ENCODE data around the gene RIN1. TPM values are rescaled to one million over a fixed set of nuclear protein-coding genes. Genes with fewer than 3 reads are reported as not detected.
A peak's percentile ranks its signal among the peaks of the same experiment; 100 is the strongest.

RIN1 gene
- total and polyA plus RNA-seq, 10 donors, result 2.3 to 10.9 (median 7.6) TPM

- peaks cover 0 to 11% (median 0%) of the 10 kb centered on the region in 7 donors for H3K27me3 ChIP-seq (replicated peaks in 1 of 7)
- intact Hi-C loops (cut with DNase I; ENCODE audit: low total_unique reads), result no loop called here
- WGBS, 5 donors, result 73 to 90% (median 80%) methylated on average over 11 to 18 of the region's 18 CpGs
- DNase-seq, result peak; percentile 53
- H3K4me3 ChIP-seq, result no peak overlapping the region
- H3K36me3 ChIP-seq, result peaks cover 0 to 44% (median 16%) of the 10 kb centered on the region in 6 donors
- H3K9me3 ChIP-seq, result no peaks in the 10 kb centered on the region
- no peak overlapping the region for H3K27ac ChIP-seq
- peaks cover 22 to 66% (median 53%) of the 10 kb centered on the region in 6 donors for H3K4me1 ChIP-seq
- TF ChIP-seq POLR2A (IDR thresholded peaks at IDR 0.05) (no peak), CTCF (IDR thresholded peaks at IDR 0.05 in 8 of 11, conservative IDR thresholded peaks at IDR 0.05 in 3 of 11) (no peak), POLR2AphosphoS5 (IDR thresholded peaks at IDR 0.05) (no peak)
Measured at GRCh38 chr11:66332371-66333219, 3.6 kb downstream of the RIN1 start.

GRCh38 chr11:66331542-66332370, 4.5 kb downstream of the RIN1 start:
- Histone ChIP-seq H3K4me3 (no peak overlapping the region), H3K4me1 (peaks cover 21 to 66% (median 53%) of the 10 kb centered on the region in 6 donors), H3K27me3 (replicated peaks in 1 of 7) (peaks cover 0 to 11% (median 0%) of the 10 kb centered on the region in 7 donors), H3K9me3 (no peaks in the 10 kb centered on the region), H3K27ac (no peak overlapping the region), H3K36me3 (peaks cover 0 to 36% (median 11%) of the 10 kb centered on the region in 6 donors)
- TF ChIP-seq POLR2AphosphoS5 (IDR thresholded peaks at IDR 0.05), result no peak
- DNase-seq, result peak; percentile 61
- intact Hi-C loops (cut with DNase I; ENCODE audit: low total_unique reads), result no loop called here
- WGBS, 5 donors, result 87 to 94% (median 90%) methylated on average over 10 to 12 of the region's 12 CpGs

GRCh38 chr11:66330931-66331330, 5.3 kb downstream of the RIN1 start:
- 46 to 80% (median 71%) methylated on average over 5 to 10 of the region's 10 CpGs for WGBS, 5 donors
- TF ChIP-seq CTCF (IDR thresholded peaks at IDR 0.05 in 8 of 11, conservative IDR thresholded peaks at IDR 0.05 in 3 of 11) (no peak), POLR2A (IDR thresholded peaks at IDR 0.05) (no peak), POLR2AphosphoS5 (IDR thresholded peaks at IDR 0.05) (no peak)
- H3K36me3 ChIP-seq, result peaks cover 0 to 35% (median 11%) of the 10 kb centered on the region in 6 donors

GRCh38 chr11:66329165-66329673, 7.0 kb downstream of the RIN1 start:
- Histone ChIP-seq H3K4me1 (peaks cover 16 to 59% (median 41%) of the 10 kb centered on the region in 6 donors), H3K27me3 (replicated peaks in 1 of 7) (no peaks in the 10 kb centered on the region), H3K4me3 (no peak overlapping the region), H3K27ac (peak overlapping the region in 5 of 8 donors; percentile 44 to 71 (median 59)), H3K36me3 (peaks cover 0 to 31% (median 11%) of the 10 kb centered on the region in 6 donors), H3K9me3 (no peaks in the 10 kb centered on the region)
- no peak for TF ChIP-seq CTCF (IDR thresholded peaks at IDR 0.05 in 8 of 11, conservative IDR thresholded peaks at IDR 0.05 in 3 of 11)
- no peak for TF ChIP-seq POLR2A (IDR thresholded peaks at IDR 0.05)
- TF ChIP-seq POLR2AphosphoS5 (IDR thresholded peaks at IDR 0.05), result no peak
- DNase-seq, result peak; percentile 28
- intact Hi-C loops (cut with DNase I; ENCODE audit: low total_unique reads), result loop anchor here (2.0 kb wide), 1 partner anchor 16 kb away; no protein-coding TSS in a partner anchor
- 81 to 95% (median 86%) methylated on average over 3 of the region's 3 CpGs for WGBS, 5 donors

More at GRCh38 chr11:66330931-66331330, 5.3 kb downstream of the RIN1 start:
- H3K4me1 ChIP-seq, result peaks cover 20 to 66% (median 52%) of the 10 kb centered on the region in 6 donors
- DNase-seq, result peak; percentile 69
- H3K9me3 ChIP-seq, result no peaks in the 10 kb centered on the region
- peaks cover 0 to 5% (median 0%) of the 10 kb centered on the region in 7 donors for H3K27me3 ChIP-seq (replicated peaks in 1 of 7)
- no peak overlapping the region for H3K4me3 ChIP-seq
- no peak overlapping the region for H3K27ac ChIP-seq
- intact Hi-C loops (cut with DNase I; ENCODE audit: low total_unique reads), result no loop called here
